Measurements from ENCODE around the gene PAX3.

PAX3 gene

DNA sequence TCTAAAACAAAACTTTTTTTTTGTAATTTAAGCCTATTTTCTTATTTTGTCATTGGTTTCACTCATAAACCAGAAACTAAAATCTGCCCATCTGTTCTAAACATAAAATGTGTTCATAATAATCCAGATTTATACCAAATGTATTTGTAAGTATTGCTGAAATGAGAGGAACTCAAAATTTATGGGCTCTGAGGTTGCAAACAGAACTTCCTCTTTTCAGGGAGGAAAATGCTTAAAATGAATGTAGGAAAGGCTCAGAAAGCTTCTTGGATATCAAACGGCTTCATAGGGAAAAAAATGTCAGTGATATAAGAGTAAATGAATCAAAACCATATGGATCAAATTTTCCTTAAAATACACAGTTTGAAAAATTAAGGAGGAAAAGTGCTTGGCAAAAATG, 83.9 kb downstream of the PAX3 start:
- TF ChIP-seq, protein P1, sequence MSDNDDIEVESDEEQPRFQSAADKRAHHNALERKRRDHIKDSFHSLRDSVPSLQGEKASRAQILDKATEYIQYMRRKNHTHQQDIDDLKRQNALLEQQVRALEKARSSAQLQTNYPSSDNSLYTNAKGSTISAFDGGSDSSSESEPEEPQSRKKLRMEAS (IDR thresholded peaks at IDR 0.05) = no peak
- TF ChIP-seq TCF12 (IDR thresholded peaks at IDR 0.05; ENCODE audit: low read depth) = no peak

DNA sequence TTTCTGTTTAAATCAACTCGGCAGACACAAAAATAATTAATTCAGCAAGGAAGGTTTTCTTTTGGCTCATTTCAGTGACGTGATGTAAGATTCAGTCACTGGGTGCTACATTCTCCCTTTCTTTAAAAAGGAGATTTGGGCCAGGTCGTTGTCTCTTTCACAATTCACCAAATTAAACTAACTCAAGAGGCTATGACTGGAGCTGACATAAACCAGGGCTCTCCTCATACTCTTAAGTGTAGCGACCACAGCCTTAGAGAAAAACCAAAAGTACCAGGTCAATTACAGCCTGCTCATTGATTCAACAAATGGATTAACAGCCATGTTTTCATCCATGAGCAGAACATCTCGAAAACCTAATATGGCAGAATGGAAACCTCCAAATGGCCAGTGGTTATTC, 85.7 kb downstream of the PAX3 start:
- TF ChIP-seq RAD21 (IDR thresholded peaks at IDR 0.05; ENCODE audit: low read depth) = no peak
- TF ChIP-seq CEBPB (IDR thresholded peaks at IDR 0.05) = no peak
- TF ChIP-seq TAF1 (IDR thresholded peaks at IDR 0.05; ENCODE audit: low read depth) = no peak
- TF ChIP-seq, protein P1 (IDR thresholded peaks at IDR 0.05) = no peak
- no peak for TF ChIP-seq TCF12 (IDR thresholded peaks at IDR 0.05; ENCODE audit: low read depth)
- TF ChIP-seq FOXM1 (IDR thresholded peaks at IDR 0.05; ENCODE audit: borderline replicate concordance, low read depth) = no peak
- no peak for TF ChIP-seq YY1 (IDR thresholded peaks at IDR 0.05; ENCODE audit: low read depth)
- TF ChIP-seq, protein P2, sequence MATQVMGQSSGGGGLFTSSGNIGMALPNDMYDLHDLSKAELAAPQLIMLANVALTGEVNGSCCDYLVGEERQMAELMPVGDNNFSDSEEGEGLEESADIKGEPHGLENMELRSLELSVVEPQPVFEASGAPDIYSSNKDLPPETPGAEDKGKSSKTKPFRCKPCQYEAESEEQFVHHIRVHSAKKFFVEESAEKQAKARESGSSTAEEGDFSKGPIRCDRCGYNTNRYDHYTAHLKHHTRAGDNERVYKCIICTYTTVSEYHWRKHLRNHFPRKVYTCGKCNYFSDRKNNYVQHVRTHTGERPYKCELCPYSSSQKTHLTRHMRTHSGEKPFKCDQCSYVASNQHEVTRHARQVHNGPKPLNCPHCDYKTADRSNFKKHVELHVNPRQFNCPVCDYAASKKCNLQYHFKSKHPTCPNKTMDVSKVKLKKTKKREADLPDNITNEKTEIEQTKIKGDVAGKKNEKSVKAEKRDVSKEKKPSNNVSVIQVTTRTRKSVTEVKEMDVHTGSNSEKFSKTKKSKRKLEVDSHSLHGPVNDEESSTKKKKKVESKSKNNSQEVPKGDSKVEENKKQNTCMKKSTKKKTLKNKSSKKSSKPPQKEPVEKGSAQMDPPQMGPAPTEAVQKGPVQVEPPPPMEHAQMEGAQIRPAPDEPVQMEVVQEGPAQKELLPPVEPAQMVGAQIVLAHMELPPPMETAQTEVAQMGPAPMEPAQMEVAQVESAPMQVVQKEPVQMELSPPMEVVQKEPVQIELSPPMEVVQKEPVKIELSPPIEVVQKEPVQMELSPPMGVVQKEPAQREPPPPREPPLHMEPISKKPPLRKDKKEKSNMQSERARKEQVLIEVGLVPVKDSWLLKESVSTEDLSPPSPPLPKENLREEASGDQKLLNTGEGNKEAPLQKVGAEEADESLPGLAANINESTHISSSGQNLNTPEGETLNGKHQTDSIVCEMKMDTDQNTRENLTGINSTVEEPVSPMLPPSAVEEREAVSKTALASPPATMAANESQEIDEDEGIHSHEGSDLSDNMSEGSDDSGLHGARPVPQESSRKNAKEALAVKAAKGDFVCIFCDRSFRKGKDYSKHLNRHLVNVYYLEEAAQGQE (IDR thresholded peaks at IDR 0.05; ENCODE audit: low read depth) = no peak
- no peak for TF ChIP-seq NFIC (IDR thresholded peaks at IDR 0.05)
- no peak for TF ChIP-seq TEAD4 (IDR thresholded peaks at IDR 0.05)
- TF ChIP-seq, protein P3, sequence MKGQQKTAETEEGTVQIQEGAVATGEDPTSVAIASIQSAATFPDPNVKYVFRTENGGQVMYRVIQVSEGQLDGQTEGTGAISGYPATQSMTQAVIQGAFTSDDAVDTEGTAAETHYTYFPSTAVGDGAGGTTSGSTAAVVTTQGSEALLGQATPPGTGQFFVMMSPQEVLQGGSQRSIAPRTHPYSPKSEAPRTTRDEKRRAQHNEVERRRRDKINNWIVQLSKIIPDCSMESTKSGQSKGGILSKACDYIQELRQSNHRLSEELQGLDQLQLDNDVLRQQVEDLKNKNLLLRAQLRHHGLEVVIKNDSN (IDR thresholded peaks at IDR 0.05) = no peak

DNA sequence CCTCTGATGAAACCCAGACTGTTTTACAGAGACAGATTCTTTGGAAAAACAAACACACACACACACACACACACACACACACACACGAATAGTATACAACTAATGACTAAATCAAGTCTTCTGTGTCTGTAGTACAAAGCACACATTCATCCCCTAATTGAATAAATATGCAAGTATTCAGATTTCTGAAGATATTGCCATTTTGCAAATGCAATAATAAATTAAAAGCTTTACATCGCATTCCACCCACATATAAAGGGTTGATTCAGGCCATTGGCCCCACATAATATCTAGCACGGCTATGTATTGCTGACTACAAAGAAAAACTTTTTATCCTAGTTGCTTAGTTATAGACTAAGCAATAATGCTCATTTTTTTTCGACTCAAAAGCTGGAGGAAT, 86.2 kb downstream of the PAX3 start:
- no peak for TF ChIP-seq CEBPB (IDR thresholded peaks at IDR 0.05)
- no peak for TF ChIP-seq TEAD4 (IDR thresholded peaks at IDR 0.05)
- no peak for TF ChIP-seq FOXM1 (IDR thresholded peaks at IDR 0.05; ENCODE audit: borderline replicate concordance, low read depth)
- no peak for TF ChIP-seq ZBTB7A (IDR thresholded peaks at IDR 0.05; ENCODE audit: low read depth)
- TF ChIP-seq TCF12 (IDR thresholded peaks at IDR 0.05; ENCODE audit: low read depth) = no peak
- no peak for TF ChIP-seq TAF1 (IDR thresholded peaks at IDR 0.05; ENCODE audit: low read depth)
- TF ChIP-seq, protein P3 (IDR thresholded peaks at IDR 0.05) = no peak
- no peak for TF ChIP-seq EP300 (IDR thresholded peaks at IDR 0.05; ENCODE audit: borderline replicate concordance)
- TF ChIP-seq RAD21 (IDR thresholded peaks at IDR 0.05; ENCODE audit: low read depth) = no peak
- TF ChIP-seq, protein P2 (IDR thresholded peaks at IDR 0.05; ENCODE audit: low read depth) = no peak
- no peak for TF ChIP-seq EGR1 (IDR thresholded peaks at IDR 0.05)
- no peak for TF ChIP-seq YY1 (IDR thresholded peaks at IDR 0.05; ENCODE audit: low read depth)
- TF ChIP-seq NFIC (IDR thresholded peaks at IDR 0.05) = no peak
- TF ChIP-seq, protein P1 (IDR thresholded peaks at IDR 0.05) = no peak
- TF ChIP-seq CREB1 (IDR thresholded peaks at IDR 0.05; ENCODE audit: low read depth) = no peak

DNA sequence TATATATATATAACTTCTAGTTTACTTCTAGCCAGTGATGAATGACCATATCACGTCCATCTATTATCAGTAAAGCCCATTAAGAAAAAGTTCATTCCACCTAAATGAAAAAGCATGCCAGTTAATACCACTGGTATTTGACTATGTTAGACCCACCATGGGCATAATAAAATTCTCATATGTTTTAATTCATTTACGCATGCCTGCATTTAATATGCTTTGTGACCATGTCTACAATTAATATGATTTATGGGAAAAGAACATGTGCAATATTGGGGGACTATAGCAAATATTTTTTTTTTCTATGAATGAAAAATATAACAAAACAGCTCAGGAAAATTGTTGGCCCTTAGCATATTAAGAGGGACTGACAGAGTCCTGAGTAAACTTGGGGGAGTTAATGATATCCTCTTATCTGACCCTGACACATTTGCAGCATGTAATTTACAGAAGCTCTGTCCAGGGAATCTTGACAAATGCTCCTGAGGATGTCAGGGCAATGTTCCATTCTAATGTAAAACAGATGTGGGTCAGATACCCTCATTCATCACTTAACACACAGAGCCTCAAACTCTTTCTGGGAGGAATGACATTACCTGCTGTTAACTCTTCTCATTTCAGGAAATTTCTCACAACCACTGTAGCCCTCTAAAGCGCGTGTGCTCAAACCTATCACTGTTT, 90.6 kb downstream of the PAX3 start:
- TF ChIP-seq EGR1 (IDR thresholded peaks at IDR 0.05) = no peak
- no peak for TF ChIP-seq RAD21 (IDR thresholded peaks at IDR 0.05; ENCODE audit: low read depth)

DNA sequence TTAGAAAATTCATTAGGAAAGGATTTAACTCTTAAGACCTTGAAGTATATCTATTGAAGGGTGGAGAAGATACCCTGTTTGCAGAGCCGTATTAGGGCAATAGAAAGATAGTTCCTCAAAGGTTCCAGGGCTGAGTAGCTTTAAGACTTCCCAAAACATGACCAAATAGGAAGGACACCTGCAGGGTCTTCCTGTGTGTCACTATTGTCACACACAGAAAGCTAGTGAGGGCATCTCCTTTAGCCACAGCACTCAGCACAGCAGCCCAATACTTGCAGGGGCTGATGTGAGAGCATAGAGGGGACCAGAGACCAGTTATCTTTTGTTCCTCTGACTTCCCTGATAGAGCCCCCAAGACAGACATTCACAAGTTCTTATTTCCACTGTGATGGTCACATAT, 93.7 kb downstream of the PAX3 start:
- TF ChIP-seq CEBPB (IDR thresholded peaks at IDR 0.05) = no peak
- TF ChIP-seq, protein P1 (IDR thresholded peaks at IDR 0.05) = no peak
- TF ChIP-seq, protein P2 (IDR thresholded peaks at IDR 0.05; ENCODE audit: low read depth) = no peak
- TF ChIP-seq NFIC (IDR thresholded peaks at IDR 0.05) = no peak
- TF ChIP-seq EGR1 (IDR thresholded peaks at IDR 0.05) = no peak
- TF ChIP-seq YY1 (IDR thresholded peaks at IDR 0.05; ENCODE audit: low read depth) = no peak
- no peak for TF ChIP-seq TCF12 (IDR thresholded peaks at IDR 0.05; ENCODE audit: low read depth)
- TF ChIP-seq, protein P3 (IDR thresholded peaks at IDR 0.05) = no peak
- no peak for TF ChIP-seq EP300 (IDR thresholded peaks at IDR 0.05; ENCODE audit: borderline replicate concordance)
- TF ChIP-seq FOXM1 (IDR thresholded peaks at IDR 0.05; ENCODE audit: borderline replicate concordance, low read depth) = no peak
- no peak for TF ChIP-seq TAF1 (IDR thresholded peaks at IDR 0.05; ENCODE audit: low read depth)
- no peak for TF ChIP-seq TEAD4 (IDR thresholded peaks at IDR 0.05)
- no peak for TF ChIP-seq ZBTB7A (IDR thresholded peaks at IDR 0.05; ENCODE audit: low read depth)
- TF ChIP-seq RAD21 (IDR thresholded peaks at IDR 0.05; ENCODE audit: low read depth) = no peak
- no peak for TF ChIP-seq CREB1 (IDR thresholded peaks at IDR 0.05; ENCODE audit: low read depth)
